Measurements from ENCODE around the gene RTP3.
"Not testable (repeated sequence)": the region's sequence is repeated elsewhere in the genome, so short reads cannot be mapped to it uniquely, and the experiment has no call there.

The RTP3 gene

DNA sequence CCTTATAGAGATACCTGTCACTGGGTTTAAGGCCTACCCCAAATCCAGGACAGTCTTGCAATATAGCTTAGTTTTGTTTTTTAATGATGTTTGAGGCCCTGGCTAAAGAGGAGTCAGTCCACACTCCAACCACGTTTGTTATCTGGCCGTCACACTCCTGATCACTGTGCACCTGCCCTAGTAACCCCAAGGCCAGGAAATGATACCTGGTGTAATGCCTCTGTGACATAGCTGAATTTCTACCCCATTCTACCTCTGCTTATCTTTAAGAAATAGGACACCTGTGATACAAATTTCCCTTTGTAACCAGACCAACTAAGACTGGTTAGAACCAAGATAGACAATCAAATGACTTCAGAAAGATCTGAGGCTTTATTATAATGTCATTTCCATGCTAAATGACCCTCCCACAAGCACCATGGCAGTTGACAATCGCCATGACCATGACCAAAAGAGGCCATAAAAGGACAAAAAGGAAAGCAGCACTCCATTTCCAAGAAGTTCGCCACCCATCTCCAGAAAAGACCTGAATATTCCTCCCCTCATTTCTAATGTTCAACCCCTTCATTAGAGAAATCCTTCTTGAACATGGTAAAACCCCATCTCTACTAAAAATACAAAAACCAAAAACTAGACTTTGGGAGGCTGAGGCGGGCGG lies 4.8 kb upstream of the RTP3 start:
- DNase-seq, result no peak

DNA sequence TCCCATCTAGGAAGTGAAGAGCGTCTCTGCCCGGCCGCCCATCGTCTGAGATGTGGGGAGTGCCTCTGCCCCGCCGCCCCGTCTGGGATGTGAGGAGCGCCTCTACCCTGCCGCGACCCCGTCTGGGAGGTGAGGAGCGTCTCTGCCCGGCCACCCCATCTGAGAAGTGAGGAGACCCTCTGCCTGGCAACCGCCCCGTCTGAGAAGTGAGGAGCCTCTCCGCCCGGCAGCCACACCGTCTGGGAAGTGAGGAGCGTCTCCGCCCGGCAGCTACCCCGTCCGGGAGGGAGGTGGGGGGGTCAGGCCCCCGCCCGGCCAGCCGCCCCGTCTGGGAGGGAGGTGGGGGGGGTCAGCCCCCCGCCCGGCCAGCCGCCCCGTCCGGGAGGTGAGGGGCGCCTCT lies 3.3 kb upstream of the RTP3 start:
- not testable (repeated sequence) for DNase-seq

DNA sequence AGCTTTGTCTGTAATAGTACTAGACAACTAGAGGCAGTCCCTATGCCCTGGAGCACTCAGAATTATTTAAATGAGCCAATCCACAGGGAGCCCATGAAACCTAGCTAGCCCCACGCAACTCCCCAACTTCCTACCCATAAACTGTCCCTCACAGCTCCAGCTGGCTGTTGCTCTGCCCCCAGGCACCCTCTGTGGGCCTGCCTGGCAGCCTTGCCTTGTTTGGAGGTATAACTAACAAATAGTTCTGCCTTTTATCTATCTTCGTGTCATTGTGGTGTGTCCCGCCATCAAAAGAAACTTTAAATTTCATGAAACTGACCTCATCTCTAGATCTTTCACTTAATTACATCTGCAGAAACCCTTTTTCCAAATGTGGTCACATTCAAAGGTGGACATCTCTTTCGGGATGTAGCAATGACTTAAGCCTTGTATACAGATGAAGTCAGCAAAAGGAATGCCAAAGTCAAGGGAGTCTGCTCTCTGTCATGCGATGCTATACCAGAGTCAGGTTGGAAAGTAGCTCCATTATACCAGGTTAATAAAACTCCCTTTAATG lies 1.8 kb upstream of the RTP3 start:
- DNase-seq, result no peak

- no peak for DNase-seq
These were observed 825 bp upstream of the RTP3 start for GRCh38 chr3:46496746-46497555.

DNA sequence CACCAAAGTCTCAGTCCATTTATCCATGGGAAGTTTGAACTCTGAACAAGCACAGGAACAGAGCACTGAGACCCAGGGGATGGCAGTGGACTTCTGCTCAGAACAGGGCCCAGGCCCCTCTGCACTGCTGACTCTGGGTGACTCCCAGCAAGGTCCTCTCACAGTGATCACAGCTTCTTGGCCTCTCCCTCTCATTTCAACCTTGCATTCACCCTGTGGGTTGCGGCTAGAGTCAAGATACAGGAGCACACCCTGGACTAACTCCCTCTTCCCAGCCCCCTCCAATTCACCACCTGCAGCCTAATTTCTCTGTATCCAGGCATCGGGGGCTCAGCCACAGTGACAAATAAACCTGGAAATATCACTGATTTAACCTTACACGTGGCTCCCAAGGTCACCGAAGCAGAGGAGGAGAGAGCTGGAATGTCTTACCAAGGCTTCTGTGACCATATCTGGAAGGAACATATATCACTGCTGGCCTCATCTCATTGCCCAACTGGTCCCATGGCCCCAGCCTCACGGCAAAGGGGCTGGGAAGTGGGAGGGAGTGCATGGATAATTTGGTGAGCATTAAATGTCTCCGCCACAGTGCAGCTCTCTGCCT lies 1.2 kb downstream of the RTP3 start:
- no peak for DNase-seq

DNA sequence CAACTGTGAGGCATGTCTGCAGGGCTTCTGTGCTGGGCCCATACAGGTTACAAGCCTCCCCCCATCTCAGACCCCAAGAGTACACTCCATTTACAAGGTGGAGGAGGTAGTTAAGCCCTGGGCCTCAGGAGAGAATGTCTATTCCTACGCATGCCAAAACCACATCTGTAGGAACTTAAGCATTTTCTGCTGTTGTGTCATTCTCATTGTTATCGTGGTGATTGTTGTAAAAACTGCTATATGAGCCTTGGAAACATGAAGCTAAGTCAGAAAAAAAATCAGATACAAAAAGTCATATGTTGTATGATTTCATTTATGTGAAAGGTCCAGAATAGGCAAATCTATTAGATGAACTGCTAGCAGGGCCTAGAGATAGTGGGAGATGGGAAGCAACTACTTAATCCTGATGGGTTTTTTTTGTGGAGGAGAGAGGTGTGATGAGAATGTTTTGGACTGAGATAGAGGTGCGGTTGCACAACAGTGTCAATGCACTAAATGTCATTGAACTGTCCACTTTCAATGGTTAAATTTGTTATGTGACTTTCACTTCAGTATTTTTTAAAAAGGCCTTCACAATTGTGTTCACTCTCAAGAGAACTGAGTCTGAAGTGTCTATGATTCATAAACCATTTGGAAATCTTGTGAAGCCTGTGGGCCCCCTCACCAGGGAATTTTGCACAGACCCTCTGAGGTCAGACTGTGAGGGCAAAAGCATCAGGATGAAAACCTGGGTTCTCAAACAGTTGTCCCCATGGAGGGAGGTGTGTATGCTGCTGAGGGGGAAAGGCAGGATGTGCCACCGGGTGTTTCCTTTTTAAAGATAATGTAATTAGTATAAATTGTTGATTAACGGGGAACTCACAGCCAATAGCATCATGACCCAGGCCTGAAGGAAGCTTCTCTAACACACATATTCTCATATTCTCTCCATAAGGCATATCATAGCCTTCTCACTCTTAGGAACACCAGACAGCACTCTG lies 3.2 kb downstream of the RTP3 start:
- DNase-seq, result no peak

DNA sequence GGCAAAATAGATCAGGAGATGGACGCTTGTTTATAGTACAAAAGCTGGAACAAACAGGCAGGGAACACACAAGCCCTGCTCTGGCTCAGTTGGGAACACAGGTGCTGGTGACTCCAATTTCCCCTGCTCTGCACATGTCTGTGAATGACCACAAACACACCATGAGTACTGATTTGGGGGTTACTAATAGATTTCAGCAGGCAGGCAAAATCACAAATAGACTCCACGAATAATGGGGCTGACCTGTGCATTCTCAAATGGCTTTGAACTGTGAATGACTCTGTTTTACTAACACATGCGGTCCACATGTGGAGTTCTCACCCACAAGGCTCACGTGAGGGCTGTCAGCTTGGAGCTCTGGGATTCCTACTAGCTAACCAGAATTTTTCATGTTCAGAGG lies 3.9 kb downstream of the RTP3 start:
- DNase-seq, result no peak

- DNase-seq, result no peak
These were observed 5.6 kb downstream of the RTP3 start for GRCh38 chr3:46503200-46503874.

DNA sequence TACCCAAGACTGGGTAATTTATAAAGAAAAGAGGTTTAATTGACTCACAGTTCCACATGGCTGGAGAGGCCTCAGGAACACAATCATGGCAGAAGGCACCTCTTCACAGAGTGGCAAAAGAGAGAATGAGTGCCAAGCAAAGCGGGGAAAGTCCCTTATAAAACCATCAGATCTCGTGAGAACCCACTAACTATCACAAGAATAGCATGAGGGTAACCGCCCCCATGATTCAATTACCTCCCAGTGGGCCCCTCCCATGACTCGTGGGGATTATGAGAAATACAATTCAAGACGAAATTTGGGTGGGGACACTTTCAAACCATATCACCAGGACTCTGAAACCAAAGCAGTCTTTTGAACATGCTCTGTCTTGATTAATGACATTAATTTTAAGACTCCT lies 7.0 kb downstream of the RTP3 start:
- DNase-seq, result no peak

GRCh38 chr3:46505953-46506352 lies 8.2 kb downstream of the RTP3 start:
- DNase-seq, result no peak

DNA sequence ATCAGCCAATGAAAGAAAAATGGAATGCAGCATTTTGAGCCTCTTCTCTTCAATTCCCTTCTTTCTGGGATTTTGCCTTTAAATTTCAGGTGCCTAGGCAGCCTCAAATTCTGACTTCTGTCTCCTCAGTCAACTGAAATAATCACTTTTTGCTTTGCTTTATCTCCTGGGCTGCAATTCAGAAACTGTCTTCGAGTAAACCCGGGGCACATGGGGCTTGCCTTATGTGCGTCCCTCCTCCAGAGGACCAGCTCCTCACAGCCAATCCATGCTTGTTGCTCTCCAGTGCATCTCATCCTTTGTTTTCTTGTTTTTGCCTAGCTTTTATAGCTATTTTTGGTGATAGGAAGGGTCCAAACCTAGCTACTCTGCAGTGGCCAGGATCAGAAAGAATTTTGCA lies 8.8 kb downstream of the RTP3 start:
- DNase-seq, result no peak

DNA sequence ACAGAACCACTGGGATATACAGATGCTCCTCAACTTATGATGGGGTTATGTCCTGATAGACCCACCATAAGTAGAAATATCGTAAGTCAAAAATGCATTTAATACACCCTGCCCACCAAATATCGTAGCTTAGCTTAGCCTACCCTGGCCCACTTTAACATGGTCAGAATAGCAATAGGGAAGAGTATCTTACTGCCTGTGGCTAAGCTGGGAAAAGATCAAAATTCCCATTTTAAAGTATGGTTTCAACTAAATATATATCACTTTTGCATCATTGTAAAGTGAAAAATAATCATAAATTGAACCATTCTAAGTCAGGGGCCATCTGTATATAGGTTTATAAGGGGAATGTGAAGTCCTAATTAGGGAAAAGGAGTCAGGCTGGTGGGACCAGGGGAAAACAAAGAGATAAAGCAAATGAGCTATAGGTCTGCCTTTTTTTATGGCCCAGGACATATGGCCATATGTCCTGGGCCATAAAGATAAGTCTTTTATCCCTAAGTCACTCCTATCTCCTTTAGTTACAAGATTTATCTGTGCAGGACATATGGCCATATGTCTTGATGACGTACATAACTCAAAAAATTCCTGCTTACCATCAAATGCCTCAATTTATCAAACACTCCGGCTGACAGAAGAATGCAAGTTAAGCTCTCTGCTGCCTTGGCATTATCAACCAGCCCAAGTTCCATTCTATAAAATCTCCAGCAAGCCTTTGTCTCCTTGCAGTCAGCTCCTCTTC lies 11.2 kb downstream of the RTP3 start:
- no peak for DNase-seq

DNA sequence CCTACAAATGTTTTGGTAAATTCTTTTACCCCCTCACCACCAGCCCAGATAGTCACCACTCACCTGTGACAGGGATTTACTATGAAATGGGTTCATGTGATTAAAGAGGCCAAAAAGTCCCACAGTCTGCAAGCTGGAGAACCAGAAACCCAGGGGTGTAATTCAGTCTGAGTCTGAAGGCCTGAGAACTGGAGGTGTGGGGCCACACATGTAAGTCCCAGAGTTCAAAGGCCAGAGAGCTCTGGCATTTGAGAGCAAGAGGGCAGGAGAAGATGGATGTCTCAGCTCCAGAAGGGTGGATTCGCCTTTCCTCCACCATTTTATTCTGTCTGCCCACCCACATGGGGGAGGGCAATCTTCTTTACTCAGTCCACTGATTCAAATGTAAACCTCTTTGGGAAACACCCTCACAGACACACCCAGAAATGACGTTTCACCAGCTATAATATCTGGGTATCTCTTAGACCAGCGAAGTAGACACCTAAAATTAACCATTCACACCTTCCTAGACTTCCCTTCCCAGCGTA lies 11.9 kb downstream of the RTP3 start:
- DNase-seq, result no peak

DNA sequence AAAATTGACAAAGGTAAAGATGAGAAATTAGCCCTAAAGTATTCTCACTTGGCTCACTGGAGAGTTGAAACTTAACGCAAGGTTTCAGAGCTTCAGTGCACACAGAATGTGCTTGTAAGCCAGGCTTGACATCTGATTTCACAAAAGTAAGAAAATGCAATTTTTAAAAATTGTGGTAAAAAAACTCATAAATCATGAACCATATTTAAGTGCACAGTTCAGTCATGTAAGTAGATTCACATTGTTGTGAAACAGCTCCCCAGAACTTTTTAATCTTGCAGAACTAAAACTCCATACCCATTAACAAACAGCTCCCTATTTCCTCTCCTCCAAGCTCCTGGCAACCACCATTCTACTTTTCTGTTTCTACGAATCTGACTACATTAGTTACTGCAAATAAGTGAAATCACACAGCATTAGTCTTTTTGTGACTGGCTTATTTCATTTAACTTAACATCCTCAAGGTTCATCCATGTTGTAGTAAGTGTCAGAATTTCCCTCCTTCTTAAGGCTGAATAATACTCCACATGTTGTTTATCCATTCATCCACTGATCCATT lies 14.5 kb downstream of the RTP3 start:
- no peak for DNase-seq

- no peak for DNase-seq
These were observed 18.7 kb downstream of the RTP3 start for GRCh38 chr3:46516521-46516920.

- DNase-seq, result no peak
These were observed 19.4 kb downstream of the RTP3 start for GRCh38 chr3:46517016-46517783.

GRCh38 chr3:46517784-46518181 lies 20.0 kb downstream of the RTP3 start:
- DNase-seq, result no peak

DNA sequence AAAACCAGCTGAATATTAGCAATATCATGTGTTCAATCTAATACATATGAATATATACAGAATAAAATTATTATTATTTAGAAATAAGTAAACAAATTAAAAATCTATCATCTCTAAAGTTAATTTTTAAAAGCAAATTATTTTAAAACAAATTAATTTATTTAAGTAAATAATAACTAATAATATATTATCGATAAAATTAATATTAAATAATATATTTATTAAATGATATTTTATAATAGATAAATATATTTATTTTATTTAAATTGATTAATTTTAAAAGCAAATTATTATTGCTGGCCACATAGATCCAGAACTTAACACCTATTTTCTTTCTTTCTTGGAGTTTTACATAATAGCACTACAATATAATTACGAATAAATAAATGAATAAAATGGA lies 22.2 kb downstream of the RTP3 start:
- no peak for DNase-seq

DNA sequence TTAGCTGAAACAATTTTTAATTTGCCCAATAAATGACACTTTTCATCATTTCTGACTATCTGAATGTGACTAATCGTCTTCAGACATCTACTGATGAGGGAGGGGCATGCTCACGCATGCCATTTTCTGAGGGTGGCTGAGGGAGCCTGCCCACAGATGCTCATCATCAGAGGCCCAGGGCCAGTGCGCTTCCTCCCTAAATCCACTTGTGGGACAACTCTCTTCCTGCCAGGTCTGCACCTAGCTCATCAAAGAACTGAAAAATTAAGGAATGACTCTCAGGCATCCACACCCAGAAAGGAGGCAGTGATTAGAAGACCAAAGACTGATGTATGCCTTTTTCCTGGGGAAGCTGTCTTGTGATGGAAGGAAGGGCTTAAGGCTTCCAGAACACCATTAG lies 22.8 kb downstream of the RTP3 start:
- no peak for DNase-seq

- DNase-seq, result no peak
These were observed 23.3 kb downstream of the RTP3 start for GRCh38 chr3:46521096-46521495.
